AG09309 (cell line): ENCODE data around the gene CPN2.

Experiments used
- DNase-seq: peaks from one replicate; pipeline ENCODE4 v3.0.0-alpha.2; 2010; ENCODE audit warnings: low read depth
- H3K4me3 ChIP-seq: 2 replicates; pipeline ENCODE4 v1.5.1; 2011; ENCODE audit warnings: mild to moderate bottlenecking, low read depth, low read length, moderate library complexity; ENCODE audit not compliant: control insufficient read depth
- CTCF ChIP-seq: IDR thresholded peaks from 2 replicates; pipeline ENCODE4 v1.5.1; 2011; ENCODE audit warnings: mild to moderate bottlenecking, low read depth, low read length, inconsistent platforms; ENCODE audit not compliant: insufficient read depth, control insufficient read depth; ENCODE audit errors: missing control alignments

Gene CPN2

GRCh38 chr3:194318511-194319161 is 32.5 kb downstream of the CPN2 start:
- H3K4me3 ChIP-seq = no peak overlapping the region
- no peak for TF ChIP-seq CTCF

GRCh38 chr3:194316918-194317317 is 34.2 kb downstream of the CPN2 start:
- no peak for DNase-seq
- no peak for TF ChIP-seq CTCF
- H3K4me3 ChIP-seq = no peak overlapping the region

More at GRCh38 chr3:194318511-194319161, 32.5 kb downstream of the CPN2 start:
- no peak for DNase-seq

- no peak for TF ChIP-seq CTCF
- peak overlapping the region; percentile 22; the same call in 1 of the 2 replicates for H3K4me3 ChIP-seq
- no peak for DNase-seq
These were observed 35.2 kb downstream of the CPN2 start for GRCh38 chr3:194315965-194316361.

GRCh38 chr3:194315088-194315964 is 35.8 kb downstream of the CPN2 start:
- DNase-seq = no peak
- TF ChIP-seq CTCF = peak; percentile 87

GRCh38 chr3:194314388-194315068 is 36.6 kb downstream of the CPN2 start:
- no peak for TF ChIP-seq CTCF
- no peak for DNase-seq
- H3K4me3 ChIP-seq = no peak overlapping the region

More at GRCh38 chr3:194315088-194315964, 35.8 kb downstream of the CPN2 start:
- H3K4me3 ChIP-seq = peak overlapping the region; percentile 48

- no peak overlapping the region for H3K4me3 ChIP-seq
- peak; percentile 8 for TF ChIP-seq CTCF
- DNase-seq = no peak
These were observed 37.4 kb downstream of the CPN2 start for GRCh38 chr3:194313560-194314387.
